GM12878 (cell line): ENCODE measurements around the gene BPTF. TPM values are rescaled to one million over a fixed set of nuclear protein-coding genes. Genes with fewer than 3 reads are reported as not detected.
A peak's percentile ranks its signal among the peaks of the same experiment; 100 is the strongest.
"Not testable (repeated sequence)": the region's sequence is repeated elsewhere in the genome, so short reads cannot be mapped to it uniquely, and the experiment has no call there.

Source experiments
- ATAC-seq: fragments of 200-7000 bp; cut with Tn5 transposase; 3 replicates; pipeline ENCODE4 v1.9.1; 2020; ENCODE audit warnings: mild to moderate bottlenecking, moderate library complexity
- BruUV-seq: library from RNA; stranded (reverse); fragments of 400-500 nt; replicated peaks from 2 replicates; lab custom pipeline; 2021; lab: Mats Ljungman, UMichigan
- CTCF ChIA-PET: fragments of 300-600 bp; sonication (Branson Sonifier 250); formaldehyde crosslinking; extraction: SDS; loops from one replicate; lab custom pipeline; 2021; ENCODE audit warnings: inconsistent platforms; lab: Yijun Ruan, JAX
- POLR2A ChIA-PET: fragments of 350-600 bp; formaldehyde crosslinking; extraction: SDS; loops from one replicate; lab custom pipeline; 2021; ENCODE audit warnings: inconsistent platforms; lab: Charles Lee
- RAD21 ChIA-PET: fragments of 300-600 bp; sonication (Branson Sonifier 250); formaldehyde crosslinking; loops from one replicate; lab custom pipeline; 2023; ENCODE audit warnings: antibody characterized with exemption; ENCODE audit not compliant: unreplicated experiment; lab: Charles Lee
- SMC1A ChIA-PET: fragments of 300-600 bp; sonication (Branson Sonifier 250); formaldehyde crosslinking; loops from one replicate; lab custom pipeline; 2023; ENCODE audit not compliant: unreplicated experiment, uncharacterized antibody; lab: Charles Lee
- DNase-seq: peaks from one replicate; pipeline ENCODE4 v3.0.0-alpha.2; 2011; ENCODE audit warnings: low read depth, low spot score
- FAIRE-seq: peaks from 3 replicates; lab custom pipeline; 2011; peaks lifted over from hg19 to GRCh38; lab: Jason Lieb, UNC
- H2AFZ ChIP-seq: 2 replicates; pipeline ENCODE4 v1.6.0; 2011; ENCODE audit warnings: low read depth, low read length, control low read depth; ENCODE audit not compliant: control insufficient read depth
- H3K27ac ChIP-seq: 2 replicates; pipeline ENCODE4 v1.5.1; 2011; ENCODE audit warnings: control low read depth; ENCODE audit not compliant: control insufficient read depth, insufficient read depth
- H3K27me3 ChIP-seq, 2 experiments: replicated peaks in 1 of 2; 2 replicates each; pipeline versions ENCODE4 v1.6.0 to v1.6.1; 2011; ENCODE audit warnings: low read length in 1 of 2; ENCODE audit not compliant: control insufficient read depth in 2 of 2, insufficient read depth in 2 of 2
- H3K36me3 ChIP-seq, 2 experiments: 2 replicates each; pipeline ENCODE4 v1.5.1; 2011; ENCODE audit warnings: low read length in 1 of 2; ENCODE audit not compliant: control insufficient read depth in 2 of 2, insufficient read depth in 2 of 2
- H3K4me1 ChIP-seq: 2 replicates; pipeline ENCODE4 v1.6.1; 2011; ENCODE audit warnings: mild to moderate bottlenecking, low read length, moderate library complexity, mixed read lengths; ENCODE audit not compliant: control insufficient read depth, insufficient read depth
- H3K4me2 ChIP-seq: 2 replicates; pipeline ENCODE4 v1.6.0; 2011; ENCODE audit warnings: control low read depth; ENCODE audit not compliant: control insufficient read depth, insufficient read depth
- H3K4me3 ChIP-seq: fragments of 200-600 bp; sonication (generic); 2 replicates; pipeline ENCODE4 v1.5.1; 2016
- H3K79me2 ChIP-seq: 2 replicates; pipeline ENCODE4 v1.6.0; 2011; ENCODE audit warnings: low read length; ENCODE audit not compliant: control insufficient read depth, insufficient read depth
- H3K9ac ChIP-seq: 2 replicates; pipeline ENCODE4 v1.8.0; 2011; ENCODE audit warnings: low read length, control low read depth, mixed read lengths; ENCODE audit not compliant: control insufficient read depth, insufficient read depth
- H3K9me3 ChIP-seq: replicated peaks from 3 replicates; pipeline ENCODE4 v1.5.1; 2011; ENCODE audit warnings: mild to moderate bottlenecking, low read length; ENCODE audit not compliant: control insufficient read depth, insufficient read depth
- H4K20me1 ChIP-seq: 2 replicates; pipeline ENCODE4 v1.6.0; 2011; ENCODE audit not compliant: control insufficient read depth, insufficient read depth
- BHLHE40 ChIP-seq, 2 experiments: fragments of 450-650 bp in 1 of 2; IDR thresholded peaks; 2 replicates each; pipeline ENCODE4 v1.6.1; 2011 to 2017; ENCODE audit warnings: low read depth in 2 of 2, borderline replicate concordance in 1 of 2, improper control_type of control experiment in 1 of 2, low read length in 1 of 2, mild to moderate bottlenecking in 1 of 2
- ETV6 ChIP-seq, 2 experiments: fragments of 450-650 bp in 1 of 2; IDR thresholded peaks in 1 of 2; conservative IDR thresholded peaks in 1 of 2; 2 replicates each; pipeline ENCODE4 v1.6.1; 2014; ENCODE audit warnings: antibody characterized with exemption in 1 of 2, borderline replicate concordance in 1 of 2, low read depth in 1 of 2, mild to moderate bottlenecking in 1 of 2, moderate library complexity in 1 of 2
- IKZF1 ChIP-seq: fragments of 450-650 bp; conservative IDR thresholded peaks from 2 replicates; pipeline ENCODE4 v1.6.1; 2017; ENCODE audit warnings: antibody characterized with exemption, mild to moderate bottlenecking
- JUNB ChIP-seq: IDR thresholded peaks from 2 replicates; pipeline ENCODE4 v1.6.1; 2016; ENCODE audit warnings: antibody characterized with exemption, mild to moderate bottlenecking
- JUND ChIP-seq: IDR thresholded peaks from 2 replicates; pipeline ENCODE4 v1.6.1; 2012; ENCODE audit warnings: low read depth, mild to moderate bottlenecking, low read length, improper control_type of control experiment, moderate library complexity
- RAD21 ChIP-seq: IDR thresholded peaks from 2 replicates; pipeline ENCODE4 v1.6.1; 2011; ENCODE audit warnings: mild to moderate bottlenecking, low read depth, low read length, moderate library complexity; ENCODE audit not compliant: insufficient read depth
- RELA ChIP-seq: fragments of 450-650 bp; IDR thresholded peaks from 2 replicates; pipeline ENCODE4 v1.8.0; 2014; ENCODE audit warnings: borderline replicate concordance; ENCODE audit not compliant: partially characterized antibody
- SPI1 ChIP-seq: IDR thresholded peaks from 2 replicates; pipeline ENCODE4 v1.6.1; 2011; ENCODE audit warnings: low read depth, mild to moderate bottlenecking, low read length, moderate library complexity, borderline replicate concordance; ENCODE audit not compliant: insufficient read depth
- TAF1 ChIP-seq: IDR thresholded peaks from 2 replicates; pipeline ENCODE4 v1.6.1; 2011; ENCODE audit warnings: mild to moderate bottlenecking, low read depth, low read length, borderline replicate concordance
- TCF3 ChIP-seq: IDR thresholded peaks from 2 replicates; pipeline ENCODE4 v1.6.1; 2012; ENCODE audit warnings: low read depth, mild to moderate bottlenecking, low read length, borderline replicate concordance; ENCODE audit not compliant: insufficient read depth
- WRNIP1 ChIP-seq: IDR thresholded peaks from 2 replicates; pipeline ENCODE4 v1.6.1; 2011; ENCODE audit warnings: low read depth, low read length, improper control_type of control experiment, borderline replicate concordance
- ZBED1 ChIP-seq: IDR thresholded peaks from 2 replicates; pipeline ENCODE4 v1.6.1; 2016; ENCODE audit warnings: borderline replicate concordance
- ZSCAN29 ChIP-seq: fragments of 450-650 bp; IDR thresholded peaks from 2 replicates; pipeline ENCODE4 v1.6.1; 2017; ENCODE audit warnings: mild to moderate bottlenecking, moderate library complexity
- WGBS: methylation state at CpG from one replicate; pipeline ENCODE4 v1.1.6; 2016; ENCODE audit warnings: low lambda C conversion rate; ENCODE audit not compliant: insufficient replicate concordance, insufficient coverage; ENCODE audit errors: missing lambda C conversion rate; 5-methylcytosine and 5-hydroxymethylcytosine counted together
- in situ Hi-C: fragments of 300-500 bp; cut with MboI; formaldehyde crosslinking; loops from 9 replicates; pipeline ENCODE4 v1.14.3; 2018; ENCODE audit warnings: mixed read lengths
- intact Hi-C: fragments of 100-400 bp; cut with micrococcal nuclease; formaldehyde crosslinking; loops from one replicate; pipeline ENCODE4 v1.14.2; 2022; ENCODE audit not compliant: unreplicated experiment
- polyA plus RNA-seq, 11 experiments: library from polyadenylated mRNA; depleted of rRNA in 4 of 11; unstranded in 6 of 11; stranded (reverse) in 5 of 11; fragments of >200 nt; fragmentation: Nextera tagmentation in 4 of 11; fragmentation: Illumina TruSeq in 1 of 11; extraction: Ambion mirVana in 4 of 11; extraction: Trizol in 1 of 11; gene quantifications; 1 replicate in 1 of 11; 2 replicates in 10 of 11; pipeline versions ENCODE4 v1.2.1 to v1.2.3, GENCODE V29; 2011 to 2016; ENCODE audit warnings: inconsistent platforms in 2 of 11, missing spikeins in 2 of 11, low read depth in 1 of 11
- total RNA-seq, 4 experiments: library from RNA; depleted of rRNA in 3 of 4; stranded (reverse); fragments of >200 nt in 3 of 4; fragmentation: Illumina TruSeq in 1 of 4; extraction: Trizol in 1 of 4; gene quantifications; 2 replicates each; pipeline versions ENCODE4 v1.2.1 to v1.2.3, GENCODE V29; 2013 to 2021

Gene BPTF
- total and polyA plus RNA-seq, 10 of the 15 experiments (the other 5 are each of a cell fraction or from before 2014, with no cell fraction given): 19.4 to 78.3 (median 44.8) TPM

DNA sequence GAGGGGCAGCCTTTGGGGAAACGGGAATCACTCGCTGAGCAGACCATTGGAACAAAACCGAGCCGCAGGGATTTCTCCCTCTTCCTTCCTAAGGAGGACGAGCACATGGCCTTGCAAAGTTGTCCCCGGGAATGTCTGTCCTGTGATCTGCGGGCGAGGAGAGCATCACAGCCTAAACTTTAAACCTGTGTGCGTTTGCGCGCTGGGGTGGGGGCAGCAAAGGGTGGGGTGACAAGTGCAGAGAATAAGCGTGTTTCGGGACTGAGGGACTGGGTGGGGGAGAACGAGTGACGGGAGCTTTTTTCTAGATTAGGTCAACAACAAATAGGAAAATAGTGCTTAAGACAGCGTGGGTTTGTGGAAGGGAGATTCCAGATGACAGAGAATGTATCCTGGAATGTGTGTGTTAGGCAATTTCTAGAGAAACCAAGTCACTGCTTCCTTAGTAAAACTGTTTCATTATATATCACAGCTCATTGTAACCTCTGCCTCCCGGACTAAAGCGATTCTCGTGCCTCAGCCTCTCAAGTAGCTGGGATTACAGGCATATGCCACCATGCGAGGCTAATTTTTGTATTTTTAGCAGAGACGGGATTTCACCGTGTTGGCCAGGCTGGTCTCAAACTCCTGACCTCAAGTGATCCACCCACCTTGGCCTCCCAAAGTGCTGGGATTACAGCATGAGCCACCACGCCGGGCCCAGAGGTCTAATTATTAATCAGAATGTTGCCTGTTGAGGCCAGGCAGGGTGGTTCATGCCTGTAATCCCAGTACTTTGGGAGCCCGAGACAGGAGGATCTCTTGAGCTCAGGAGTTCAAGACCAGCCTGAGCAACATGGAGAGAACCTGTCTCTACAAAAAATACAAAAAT lies 171.2 kb downstream of the BPTF start, which contains the start of gene C17orf58:
TSS of gene C17orf58 (minus strand) at position 169 of the 871 bp plus-strand sequence. CDS start 271 bp downstream, outside the sequence.
- intact Hi-C loops, POLR2A ChIA-PET, ATAC-seq, H3K36me3 ChIP-seq, H3K79me2 ChIP-seq, DNase-seq, H4K20me1 ChIP-seq: not testable (repeated sequence)
- Histone ChIP-seq H3K4me3 (peak within 1 kb of the TSS; percentile 65), H3K4me2 (peak within 1 kb of the TSS; percentile 94)
- TF ChIP-seq JUNB: peak; percentile 27; the same call in 1 of the 2 replicates
- TF ChIP-seq, all 136 proteins: peak for 1; not testable (repeated sequence) for 135
- H3K9ac ChIP-seq, H3K27me3 ChIP-seq, H3K27ac ChIP-seq, BruUV-seq, H2AFZ ChIP-seq, in situ Hi-C loops, H3K9me3 ChIP-seq, FAIRE-seq, H3K4me1 ChIP-seq: not testable (repeated sequence)
- ChIA-PET CTCF (interaction anchor here (1.2 to 3.7 kb wide), 2 partner anchors 13 to 15 kb away, joined by 5 to 17 read pairs; no protein-coding TSS in a partner anchor), SMC1A (interaction anchor here (1.5 kb wide), 1 partner anchor 23 kb away, joined by 5 read pairs; no protein-coding TSS in a partner anchor), RAD21 (interaction anchor here (1.0 kb wide), 1 partner anchor 14 kb away, joined by 3 read pairs; no protein-coding TSS in a partner anchor)
- 8% methylated on average over 23 of the region's 25 CpGs for WGBS

DNA sequence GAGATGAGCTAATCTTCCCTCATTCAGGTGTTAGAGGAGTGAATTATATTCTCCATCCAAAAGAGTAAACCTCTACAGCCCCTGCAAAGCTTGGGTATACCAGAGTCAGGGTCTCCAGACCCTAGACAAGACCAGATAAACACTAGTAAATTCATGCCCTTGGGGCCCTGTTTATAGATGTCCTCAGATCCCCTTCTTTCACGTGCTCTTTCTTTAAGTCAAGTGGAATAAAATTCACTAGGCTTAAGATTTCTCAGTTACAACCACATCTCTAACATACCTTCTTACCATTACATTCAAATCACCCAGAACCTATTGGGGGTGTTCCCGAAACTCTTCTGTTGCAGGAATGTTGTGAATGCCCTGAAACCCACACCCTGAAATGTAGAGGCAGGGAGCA lies 173.2 kb downstream of the BPTF start:
- no peak overlapping the region for H3K4me3 ChIP-seq
- no peak overlapping the region for H3K27ac ChIP-seq
- in situ Hi-C loops (no loop called here), intact Hi-C loops (no loop called here)
- CTCF ChIA-PET: interaction anchor here (1.1 kb wide), 1 partner anchor 10 kb away, joined by 3 read pairs; no protein-coding TSS in a partner anchor
- ATAC-seq (no peak), DNase-seq (no peak), FAIRE-seq (no peak)
- RAD21 ChIA-PET: interaction anchor here (0.6 to 0.7 kb wide), 2 partner anchors 463 to 530 kb away, joined by 3 read pairs; no protein-coding TSS in a partner anchor
- no TSS peak for BruUV-seq
- H3K9me3 ChIP-seq: no peaks in the 10 kb centered on the region
- SMC1A ChIA-PET: interaction anchor here (0.6 kb wide), 1 partner anchor 11 kb away, joined by 3 read pairs; no protein-coding TSS in a partner anchor
- no peaks in the 10 kb centered on the region for H4K20me1 ChIP-seq
- 2% methylated on average over 2 of the region's 2 CpGs for WGBS
- H3K36me3 ChIP-seq: no peaks in the 10 kb centered on the region
- peaks cover 7% of the 10 kb centered on the region for H3K4me1 ChIP-seq
- no peak overlapping the region for H2AFZ ChIP-seq
- POLR2A ChIA-PET: no interaction called here
- peaks cover 0 to 3% of the 10 kb centered on the region in 2 experiments; a peak in 2 of 4 replicates for H3K27me3 ChIP-seq
- no peak for TF ChIP-seq ZSCAN29
- TF ChIP-seq RAD21: no peak
- no peak for TF ChIP-seq WRNIP1
- no peak for TF ChIP-seq TCF3
- TF ChIP-seq JUND: no peak
- TF ChIP-seq BHLHE40 (IDR thresholded peaks at IDR 0.05; ENCODE audit: borderline replicate concordance in 1 of 2, low read depth in 2 of 2, low read length in 1 of 2): no peak
- TF ChIP-seq IKZF1: no peak
- no peak for TF ChIP-seq ZBED1
- TF ChIP-seq SPI1: no peak
- no peak for TF ChIP-seq ETV6 (conservative IDR thresholded peaks at IDR 0.05 in 1 of 2, IDR thresholded peaks at IDR 0.05 in 1 of 2; ENCODE audit: borderline replicate concordance in 1 of 2, low read depth in 1 of 2)
- no peak for TF ChIP-seq RELA
- no peak for TF ChIP-seq JUNB
- no peak for TF ChIP-seq TAF1
- no peaks in the 10 kb centered on the region for H3K79me2 ChIP-seq
- H3K4me2 ChIP-seq: no peak overlapping the region
- no peak overlapping the region for H3K9ac ChIP-seq
